Endothelial cell (in vitro differentiated cells): ENCODE data around the gene FBH1. TPM values are rescaled to one million over a fixed set of nuclear protein-coding genes. Genes with fewer than 3 reads are reported as not detected.

ENCODE experiments used
- DNase-seq: peaks from one replicate; pipeline ENCODE4 v3.0.0; 2021; ENCODE audit warnings: low spot score
- H3K27ac Mint-ChIP-seq: one replicate; pipeline ENCODE4 v1.8.0; 2021; ENCODE audit warnings: mixed read lengths, inconsistent platforms; ENCODE audit not compliant: unreplicated experiment
- H3K27me3 Mint-ChIP-seq: one replicate; pipeline ENCODE4 v1.8.0; 2021; ENCODE audit warnings: mild to moderate bottlenecking, moderate library complexity, mixed read lengths, inconsistent platforms; ENCODE audit not compliant: unreplicated experiment
- H3K36me3 Mint-ChIP-seq: one replicate; pipeline ENCODE4 v1.8.0; 2021; ENCODE audit warnings: mild to moderate bottlenecking, low read depth, mixed read lengths, inconsistent platforms; ENCODE audit not compliant: unreplicated experiment
- H3K4me1 Mint-ChIP-seq: one replicate; pipeline ENCODE4 v1.8.0; 2021; ENCODE audit warnings: mild to moderate bottlenecking, mixed read lengths, inconsistent platforms; ENCODE audit not compliant: unreplicated experiment
- H3K4me3 Mint-ChIP-seq: one replicate; pipeline ENCODE4 v1.8.0; 2021; ENCODE audit warnings: mild to moderate bottlenecking, mixed read lengths, inconsistent platforms; ENCODE audit not compliant: unreplicated experiment
- H3K9me3 Mint-ChIP-seq: one replicate; pipeline ENCODE4 v1.8.0; 2021; ENCODE audit warnings: mixed read lengths, inconsistent platforms; ENCODE audit not compliant: unreplicated experiment
- CTCF ChIP-seq: fragments of 200-600 bp; sonication (generic); IDR thresholded peaks from one replicate; pipeline ENCODE4 v1.5.0; 2021; ENCODE audit warnings: antibody characterized with exemption; ENCODE audit not compliant: unreplicated experiment
- total RNA-seq: library from RNA; stranded (reverse); fragmentation: NEBNext Ultra II Directional; extraction: Animal tissue kit (Norgen Biotek cat#: 25700); gene quantifications from one replicate; pipeline ENCODE4 v1.2.1, GENCODE V29; 2021; ENCODE audit not compliant: unreplicated experiment

Gene FBH1
- total RNA-seq, 1 donor from 2014 or later = 95.2 TPM

- H3K4me3 Mint-ChIP-seq = no peak overlapping the region
- H3K27ac Mint-ChIP-seq = no peak overlapping the region
- no peaks in the 10 kb centered on the region for H3K4me1 Mint-ChIP-seq
- DNase-seq = no peak
- no peak for TF ChIP-seq CTCF
- H3K36me3 Mint-ChIP-seq = peaks cover 72% of the 10 kb centered on the region
- H3K9me3 Mint-ChIP-seq = no peaks in the 10 kb centered on the region
- H3K27me3 Mint-ChIP-seq = peaks cover 2% of the 10 kb centered on the region
These were observed 28.7 kb downstream of the FBH1 start for GRCh38 chr10:5918763-5919162.

GRCh38 chr10:5919568-5919967, 29.5 kb downstream of the FBH1 start:
- no peak overlapping the region for H3K27ac Mint-ChIP-seq
- no peak for TF ChIP-seq CTCF
- H3K27me3 Mint-ChIP-seq = peaks cover 2% of the 10 kb centered on the region
- peaks cover 74% of the 10 kb centered on the region for H3K36me3 Mint-ChIP-seq
- no peaks in the 10 kb centered on the region for H3K4me1 Mint-ChIP-seq
- no peak for DNase-seq
- H3K9me3 Mint-ChIP-seq = no peaks in the 10 kb centered on the region
- H3K4me3 Mint-ChIP-seq = no peak overlapping the region

DNA sequence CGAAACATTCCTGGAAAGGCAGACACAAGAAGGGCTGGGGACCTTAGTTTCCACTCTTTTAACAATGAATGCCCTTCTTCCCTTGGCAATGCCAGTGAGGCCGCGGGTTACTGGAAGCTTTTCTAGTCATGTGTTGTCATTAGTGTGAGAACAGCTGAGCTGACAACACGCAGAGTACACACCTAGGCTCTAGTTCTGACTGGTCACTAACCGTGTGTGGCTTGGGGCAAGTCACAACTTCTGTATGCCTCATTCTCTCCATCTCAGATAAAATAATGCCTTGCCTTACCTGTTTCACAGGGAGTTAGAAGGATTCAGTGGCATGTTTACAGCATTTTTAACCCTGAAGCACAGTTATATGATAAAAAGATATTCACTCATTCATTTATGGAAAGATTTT, 31.7 kb downstream of the FBH1 start:
- DNase-seq = no peak
- Mint-ChIP-seq H3K9me3 (no peaks in the 10 kb centered on the region), H3K36me3 (peaks cover 63% of the 10 kb centered on the region), H3K27ac (no peak overlapping the region), H3K4me3 (no peak overlapping the region), H3K4me1 (no peaks in the 10 kb centered on the region), H3K27me3 (no peaks in the 10 kb centered on the region)
- no peak for TF ChIP-seq CTCF

- Mint-ChIP-seq H3K27ac (peak overlapping the region; percentile 62), H3K36me3 (peaks cover 52% of the 10 kb centered on the region), H3K27me3 (peaks cover 2% of the 10 kb centered on the region), H3K9me3 (no peaks in the 10 kb centered on the region), H3K4me3 (peak overlapping the region; percentile 78), H3K4me1 (no peaks in the 10 kb centered on the region)
- DNase-seq = no peak
- TF ChIP-seq CTCF = no peak
These were observed 34.8 kb downstream of the FBH1 start for GRCh38 chr10:5924889-5925288.

DNA sequence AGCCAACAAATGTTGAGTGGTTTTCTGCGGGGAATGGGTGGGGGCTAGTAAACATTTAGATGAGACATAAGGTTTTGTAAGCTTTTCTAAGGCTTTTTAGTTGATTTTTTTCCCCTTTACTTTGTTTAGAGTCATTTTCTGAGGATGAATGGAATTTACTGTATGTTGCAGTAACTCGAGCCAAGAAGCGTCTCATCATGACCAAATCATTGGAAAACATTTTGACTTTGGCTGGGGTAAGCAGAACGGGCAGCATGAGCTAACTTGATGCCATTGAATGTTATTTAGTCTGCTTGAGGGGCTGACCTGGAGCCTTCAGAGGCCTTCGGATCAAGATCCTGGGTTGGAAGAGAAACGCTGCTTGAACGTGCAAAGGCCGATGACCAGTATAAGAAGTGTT, 37.3 kb downstream of the FBH1 start:
- Mint-ChIP-seq H3K27me3 (peaks cover 2% of the 10 kb centered on the region), H3K4me1 (no peaks in the 10 kb centered on the region), H3K27ac (no peak overlapping the region), H3K9me3 (no peaks in the 10 kb centered on the region), H3K36me3 (peaks cover 35% of the 10 kb centered on the region), H3K4me3 (peak overlapping the region; percentile 57)
- no peak for DNase-seq
- TF ChIP-seq CTCF = no peak
